Measurements from ENCODE around the gene DTX3.
A peak's percentile ranks its signal among the peaks of the same experiment; 100 is the strongest.
"Not testable (repeated sequence)": the region's sequence is repeated elsewhere in the genome, so short reads cannot be mapped to it uniquely, and the experiment has no call there.

Gene DTX3

GRCh38 chr12:57583008-57583831, 21.4 kb upstream of the DTX3 start:
- peak; percentile 38 for DNase-seq

- no peak for DNase-seq
These were observed 20.6 kb upstream of the DTX3 start for GRCh38 chr12:57584050-57584449.

GRCh38 chr12:57584690-57585089, 19.9 kb upstream of the DTX3 start:
- no peak for DNase-seq

- DNase-seq = no peak
These were observed 19.5 kb upstream of the DTX3 start for GRCh38 chr12:57585156-57585555.

GRCh38 chr12:57586128-57586527, 18.5 kb upstream of the DTX3 start:
- no peak for DNase-seq

GRCh38 chr12:57586832-57587429, 17.7 kb upstream of the DTX3 start:
- no peak for DNase-seq

GRCh38 chr12:57588951-57589610, 15.5 kb upstream of the DTX3 start:
- not testable (repeated sequence) for DNase-seq

- DNase-seq = no peak
These were observed 14.2 kb upstream of the DTX3 start for GRCh38 chr12:57590479-57590863.

- DNase-seq = peak; percentile 73
These were observed 13.5 kb upstream of the DTX3 start, which contains the start of gene PIP4K2C for GRCh38 chr12:57590864-57591781. Gene PIP4K2C (plus strand): TSS chr12:57591192. CDS start chr12:57591290, 98 bp downstream.

GRCh38 chr12:57591782-57592325, 12.8 kb upstream of the DTX3 start:
- DNase-seq = no peak

GRCh38 chr12:57592551-57593165, 12.0 kb upstream of the DTX3 start:
- DNase-seq = no peak

- no peak for DNase-seq
These were observed 11.4 kb upstream of the DTX3 start for GRCh38 chr12:57593187-57593586.

- no peak for DNase-seq
These were observed 4.2 kb upstream of the DTX3 start for GRCh38 chr12:57600395-57600794.

GRCh38 chr12:57602544-57602943, 2.1 kb upstream of the DTX3 start:
- DNase-seq = no peak

- DNase-seq = no peak
These were observed 1.3 kb upstream of the DTX3 start for GRCh38 chr12:57603324-57603723.

GRCh38 chr12:57603815-57604453, 690 bp upstream of the DTX3 start:
- no peak for DNase-seq

GRCh38 chr12:57604992-57605810, 577 bp downstream of the DTX3 start:
- DNase-seq = no peak

- no peak for DNase-seq
These were observed 1.2 kb downstream of the DTX3 start for GRCh38 chr12:57605811-57606311.

GRCh38 chr12:57606399-57606798, 1.8 kb downstream of the DTX3 start:
- DNase-seq = no peak

GRCh38 chr12:57606821-57607220, 2.2 kb downstream of the DTX3 start:
- no peak for DNase-seq

Data from stimulated activated CD4-positive, alpha-beta T cell treated with anti-CD3 and anti-CD28 coated beads, Interleukin-12 subunit alpha, Interleukin-12 subunit beta, amount 100 ng/mL, for 4 hours (primary cell).